A549 (cell line): ENCODE results near the gene PITPNC1.

Experiments used
- CTCF ChIP-seq: fragments of >200 bp; sonication (Bioruptor Twin); formaldehyde crosslinking; IDR thresholded peaks from 3 replicates; pipeline ENCODE4 v1.5.1; 2016
- HDAC2 ChIP-seq: fragments of 200-600 bp; sonication (generic); IDR thresholded peaks from 2 replicates; pipeline ENCODE4 v1.6.1; 2016
- HOXB13 ChIP-seq: fragments of 250-450 bp; sonication (Bioruptor Pico); IDR thresholded peaks from 2 replicates; pipeline ENCODE4 v1.5.0; 2020; ENCODE audit warnings: low read depth, mild to moderate bottlenecking, moderate library complexity
- MAX ChIP-seq: IDR thresholded peaks from 2 replicates; pipeline ENCODE4 v1.6.1; 2012
- POLR2A ChIP-seq: IDR thresholded peaks from 2 replicates; pipeline ENCODE4 v1.6.1; 2012; ENCODE audit warnings: mild to moderate bottlenecking, low read length
- RAD21 ChIP-seq, 2 experiments: fragments of >200 bp in 1 of 2; sonication (Bioruptor Twin) in 1 of 2; formaldehyde crosslinking in 1 of 2; IDR thresholded peaks in 1 of 2; conservative IDR thresholded peaks in 1 of 2; 2 replicates in 1 of 2; 3 replicates in 1 of 2; pipeline ENCODE4 v1.6.1; 2012 to 2018; ENCODE audit warnings: inconsistent platforms in 1 of 2
- ZNF302 ChIP-seq: fragments of 250-450 bp; sonication (Bioruptor Pico); IDR thresholded peaks from 2 replicates; pipeline ENCODE4 v1.9.0; 2021; ENCODE audit warnings: inconsistent platforms, mild to moderate bottlenecking, moderate library complexity

GRCh38 chr17:67479148-67479547 lies 102.1 kb downstream of the PITPNC1 start:
- TF ChIP-seq CTCF (no peak), POLR2A (no peak), RAD21 (conservative IDR thresholded peaks at IDR 0.05 in 1 of 2, IDR thresholded peaks at IDR 0.05 in 1 of 2) (no peak), ZNF302 (CRISPR knock-in tag) (no peak), HOXB13 (CRISPR knock-in tag) (no peak), HDAC2 (no peak), MAX (no peak)
